Hematopoietic multipotent progenitor cell treated with erythropoietin and hydrocortisone succinate and interleukin-3 and kit ligand, for 15 days (in vitro differentiated cells): ENCODE results near the gene MYL9.

Experiments
- DNase-seq: peaks from one replicate; pipeline ENCODE4 v3.0.0-alpha.2; 2015; ENCODE audit warnings: low spot score

The MYL9 gene

DNA sequence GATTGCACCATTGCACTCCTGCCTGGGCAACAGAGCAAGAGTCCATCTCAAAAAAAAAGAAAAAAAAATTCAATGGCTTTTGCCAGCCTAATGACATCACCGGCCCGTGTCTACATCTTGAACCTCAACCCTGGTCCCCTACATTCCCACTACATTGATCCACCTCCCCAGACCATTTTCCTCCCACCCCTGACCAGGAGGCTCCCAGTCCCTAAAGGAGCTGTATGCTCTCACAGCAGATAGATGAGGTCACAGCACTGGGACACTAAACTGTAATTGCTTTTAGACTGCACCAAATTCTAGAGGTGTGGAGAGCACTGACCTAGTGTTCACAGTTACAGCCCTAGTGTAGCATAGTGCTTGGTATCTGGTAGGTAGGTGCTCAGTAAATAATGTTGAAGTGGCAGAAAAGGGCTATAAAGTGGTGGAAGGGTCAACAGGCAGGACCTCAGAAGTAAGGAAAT lies 42.7 kb downstream of the MYL9 start:
- DNase-seq = no peak

DNA sequence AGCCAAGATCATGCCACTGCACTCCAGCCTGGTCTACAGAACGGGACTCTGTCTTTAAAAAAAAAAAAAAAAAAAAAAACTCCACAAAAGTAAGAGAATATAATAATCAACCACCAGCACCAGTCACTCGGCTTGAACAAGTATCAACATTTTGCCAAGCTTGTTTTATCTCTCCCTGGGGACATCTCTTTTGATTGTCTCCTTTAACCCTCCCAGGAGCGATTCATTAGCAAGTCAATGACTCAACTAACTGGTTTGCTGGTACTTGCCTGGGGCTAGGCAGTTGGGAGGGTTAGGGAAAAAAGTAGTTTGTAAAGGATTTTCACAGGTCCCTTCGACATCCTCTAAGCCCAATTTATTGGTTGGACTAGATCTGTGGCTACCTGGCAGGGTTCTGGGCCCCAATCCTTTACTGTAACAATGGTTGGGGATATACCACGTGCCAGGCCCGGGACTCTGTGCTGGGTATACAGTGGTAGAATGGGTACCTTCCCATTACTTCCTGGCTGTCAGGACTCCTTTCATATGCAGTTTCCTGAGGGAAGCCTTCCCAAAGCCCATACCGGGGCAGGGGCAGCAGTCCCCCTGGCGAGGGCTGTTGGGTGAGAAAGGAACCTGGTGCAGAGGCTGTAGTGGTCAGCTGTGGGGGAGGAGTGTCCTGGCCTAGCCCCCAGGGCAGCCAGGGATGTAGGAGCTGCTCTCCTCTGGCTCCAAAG lies 44.2 kb downstream of the MYL9 start:
- DNase-seq = no peak

- DNase-seq = no peak
These were observed 46.2 kb downstream of the MYL9 start for GRCh38 chr20:36587388-36588070.

DNA sequence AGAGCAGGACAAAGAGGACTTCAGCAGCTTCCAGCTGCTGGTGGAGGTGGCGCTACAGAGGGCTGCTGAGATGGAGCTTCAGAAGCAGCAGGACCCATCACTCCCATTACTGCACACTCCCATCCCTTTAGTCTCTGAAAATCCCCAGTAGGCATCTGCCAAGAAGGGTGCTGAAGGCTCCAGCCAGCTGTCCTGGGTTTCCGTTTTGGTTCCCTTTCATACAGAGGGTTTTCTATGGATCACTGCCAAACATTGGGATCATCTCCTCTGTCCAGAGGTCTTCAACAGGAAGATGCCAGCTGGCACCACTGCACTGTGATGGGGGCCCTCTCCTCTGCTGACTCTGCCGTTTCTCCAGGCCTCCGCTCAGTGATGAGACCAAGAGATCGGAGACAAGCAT lies 50.0 kb downstream of the MYL9 start:
- no peak for DNase-seq

- no peak for DNase-seq
These were observed 50.7 kb downstream of the MYL9 start for GRCh38 chr20:36591854-36592641.

GRCh38 chr20:36593347-36593929 lies 52.1 kb downstream of the MYL9 start:
- DNase-seq = no peak

- no peak for DNase-seq
These were observed 58.6 kb downstream of the MYL9 start for GRCh38 chr20:36599912-36600345.
